OCI-LY3 (cell line): ENCODE measurements around the gene ZSCAN16.

Experiments
- H2AFZ ChIP-seq: fragments of 200-600, 300-600 bp; shearing (Covaris generic); 2 replicates; pipeline ENCODE4 v1.6.0; 2014; ENCODE audit warnings: antibody characterized with exemption, low read depth, low read length
- H3K27ac ChIP-seq: fragments of 200-600, 300-600 bp; sonication (generic); 2 replicates; pipeline ENCODE4 v1.5.1; 2014; ENCODE audit warnings: mild to moderate bottlenecking, low read length, moderate library complexity, mixed read lengths
- H3K27me3 ChIP-seq: fragments of 200-600, 300-600 bp; sonication (generic); 2 replicates; pipeline ENCODE4 v1.6.1; 2014; ENCODE audit warnings: low read depth, low read length, mixed read lengths
- H3K36me3 ChIP-seq: fragments of 200-600, 300-600 bp; sonication (generic); replicated peaks from 2 replicates; pipeline ENCODE3; 2014; ENCODE audit warnings: low read depth, low read length, mixed read lengths
- H3K4me1 ChIP-seq: fragments of 300-600, 200-600 bp; sonication (generic); 2 replicates; pipeline ENCODE4 v1.6.1; 2014; ENCODE audit warnings: low read length, mixed read lengths
- H3K4me2 ChIP-seq: fragments of 200-600, 300-600 bp; sonication (generic); 2 replicates; pipeline ENCODE4 v1.6.1; 2014; ENCODE audit warnings: low read length, mixed read lengths
- H3K4me3 ChIP-seq: fragments of 300-600, 200-600 bp; sonication (generic); 2 replicates; pipeline ENCODE4 v1.5.1; 2014; ENCODE audit warnings: antibody characterized with exemption, mild to moderate bottlenecking, low read length, moderate library complexity
- H3K79me2 ChIP-seq: fragments of 300-600, 200-600 bp; shearing (Covaris generic); 2 replicates; pipeline ENCODE4 v1.6.1; 2014; ENCODE audit warnings: mild to moderate bottlenecking, low read length, mixed read lengths
- H3K9ac ChIP-seq: fragments of 300-600, 200-600 bp; shearing (Covaris generic); 2 replicates; pipeline ENCODE4 v1.6.0; 2014; ENCODE audit warnings: mild to moderate bottlenecking, low read length, moderate library complexity
- H3K9me3 ChIP-seq: fragments of 200-600, 300-600 bp; shearing (Covaris generic); 2 replicates; pipeline ENCODE4 v1.6.1; 2014; ENCODE audit warnings: low read length, mixed read lengths; ENCODE audit not compliant: insufficient read depth
- H4K20me1 ChIP-seq: fragments of 200-600, 300-600 bp; sonication (generic); 2 replicates; pipeline ENCODE4 v1.6.1; 2016; ENCODE audit warnings: low read length, mixed read lengths; ENCODE audit not compliant: insufficient read depth
- CTCF ChIP-seq: fragments of 200-600, 300-600 bp; sonication (generic); IDR thresholded peaks from 2 replicates; pipeline ENCODE4 v1.5.1; 2014; ENCODE audit warnings: antibody characterized with exemption, low read length, low read depth
- EZH2phosphoT487 ChIP-seq: fragments of 200-600 bp; shearing (Covaris generic); IDR thresholded peaks from 2 replicates; pipeline ENCODE4 v1.6.1; 2018; ENCODE audit warnings: antibody characterized with exemption, mixed run types, low read depth

The ZSCAN16 gene

GRCh38 chr6:28136585-28137504 lies 12.4 kb downstream of the ZSCAN16 start:
- H3K4me3 ChIP-seq, result peak overlapping the region; percentile 90
- peak overlapping the region; percentile 52 for H2AFZ ChIP-seq
- peaks cover 43% of the 10 kb centered on the region for H3K4me1 ChIP-seq
- peak overlapping the region; percentile 95 for H3K4me2 ChIP-seq
- H3K9me3 ChIP-seq, result no peaks in the 10 kb centered on the region
- peak overlapping the region; percentile 100 for H3K27ac ChIP-seq
- TF ChIP-seq EZH2phosphoT487 (no peak), CTCF (no peak)
- H3K9ac ChIP-seq, result peak overlapping the region; percentile 100
- H4K20me1 ChIP-seq, result peaks cover 14% of the 10 kb centered on the region
- H3K36me3 ChIP-seq, result peaks cover 8% of the 10 kb centered on the region
- H3K79me2 ChIP-seq, result peaks cover 56% of the 10 kb centered on the region
- H3K27me3 ChIP-seq, result no peaks in the 10 kb centered on the region

- Histone ChIP-seq H3K4me1 (peaks cover 43% of the 10 kb centered on the region), H3K9ac (peak overlapping the region; percentile 100), H3K4me3 (peak overlapping the region; percentile 90), H3K27me3 (no peaks in the 10 kb centered on the region), H4K20me1 (peaks cover 13% of the 10 kb centered on the region), H3K27ac (peak overlapping the region; percentile 100), H3K9me3 (no peaks in the 10 kb centered on the region), H3K4me2 (peak overlapping the region; percentile 95), H2AFZ (peak overlapping the region; percentile 52; the same call in 1 of the 2 replicates), H3K79me2 (peaks cover 56% of the 10 kb centered on the region), H3K36me3 (peaks cover 7% of the 10 kb centered on the region)
- TF ChIP-seq EZH2phosphoT487, result no peak
- no peak for TF ChIP-seq CTCF
Observed at GRCh38 chr6:28137505-28137981, 13.1 kb downstream of the ZSCAN16 start.

GRCh38 chr6:28139860-28140543 lies 15.6 kb downstream of the ZSCAN16 start:
- Histone ChIP-seq H2AFZ (peak overlapping the region; percentile 36; the same call in 1 of the 2 replicates), H3K27ac (peak overlapping the region; percentile 100), H3K9me3 (no peaks in the 10 kb centered on the region), H3K79me2 (peaks cover 54% of the 10 kb centered on the region), H3K4me1 (peaks cover 47% of the 10 kb centered on the region), H3K4me2 (peak overlapping the region; percentile 93), H4K20me1 (peaks cover 3% of the 10 kb centered on the region; the same call in 1 of the 2 replicates), H3K27me3 (no peaks in the 10 kb centered on the region), H3K36me3 (peaks cover 7% of the 10 kb centered on the region), H3K4me3 (peak overlapping the region; percentile 67), H3K9ac (peak overlapping the region; percentile 61)
- TF ChIP-seq EZH2phosphoT487 (no peak), CTCF (no peak)
